HG03432 (cell line): ENCODE results near the gene HCAR3.
"Not testable (repeated sequence)": the region's sequence is repeated elsewhere in the genome, so short reads cannot be mapped to it uniquely, and the experiment has no call there.

Source experiments
- ATAC-seq: cut with Tn5 transposase; IDR thresholded peaks from one replicate; pipeline ENCODE4 v1.9.1; 2021; ENCODE audit warnings: mild to moderate bottlenecking, moderate library complexity; ENCODE audit not compliant: unreplicated experiment

Gene HCAR3

GRCh38 chr12:122724641-122725243, 8.1 kb upstream of the HCAR3 start:
- no peak for ATAC-seq

- ATAC-seq: no peak
Measured at GRCh38 chr12:122722387-122722786, 5.8 kb upstream of the HCAR3 start.

- ATAC-seq: no peak
Measured at GRCh38 chr12:122721057-122721545, 4.5 kb upstream of the HCAR3 start.

- not testable (repeated sequence) for ATAC-seq
Measured at GRCh38 chr12:122715211-122715610, 1.4 kb downstream of the HCAR3 start.

DNA sequence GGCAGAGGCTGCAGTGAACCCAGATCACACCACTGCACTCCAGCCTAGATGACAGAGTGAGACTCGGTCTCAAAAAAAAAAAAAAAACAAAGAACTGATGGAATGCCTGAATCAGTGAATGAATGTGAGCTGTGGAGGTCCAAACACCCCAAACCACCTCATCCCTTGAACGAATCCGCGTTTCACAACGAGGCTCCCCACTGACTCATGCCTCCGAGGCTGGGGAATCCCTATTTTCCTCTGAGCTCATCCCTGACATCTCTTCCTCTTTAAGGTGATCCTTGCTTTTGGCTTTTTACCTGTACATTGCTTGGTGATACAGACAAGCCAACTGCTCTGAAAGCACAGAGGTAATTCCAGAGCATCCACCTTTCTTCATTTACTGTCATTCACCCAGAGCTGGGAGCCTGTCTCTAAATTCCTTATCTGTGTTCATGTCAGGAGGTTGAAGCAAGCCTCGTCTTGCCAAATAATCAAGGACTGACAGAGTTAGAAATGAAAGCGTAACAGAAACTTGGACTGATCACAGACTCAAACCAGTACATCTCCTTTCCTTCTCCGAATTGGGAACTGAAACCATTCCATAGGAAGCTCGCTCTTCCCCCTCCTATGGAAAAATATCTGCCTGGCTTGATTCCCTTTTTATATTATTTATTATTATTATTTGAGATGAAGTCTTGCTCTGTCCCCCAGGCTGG, 3.0 kb downstream of the HCAR3 start:
- not testable (repeated sequence) for ATAC-seq

- ATAC-seq: not testable (repeated sequence)
Measured at GRCh38 chr12:122711266-122711665, 5.3 kb downstream of the HCAR3 start.

GRCh38 chr12:122710341-122710740, 6.3 kb downstream of the HCAR3 start:
- not testable (repeated sequence) for ATAC-seq

GRCh38 chr12:122709287-122709686, 7.3 kb downstream of the HCAR3 start:
- ATAC-seq: not testable (repeated sequence)

GRCh38 chr12:122703841-122704240, 12.8 kb downstream of the HCAR3 start:
- ATAC-seq: not testable (repeated sequence)

GRCh38 chr12:122702890-122703611, 13.6 kb downstream of the HCAR3 start, which contains the start of gene HCAR2:
Gene HCAR2 (minus strand): TSS chr12:122703357. CDS start chr12:122703283, 74 bp downstream.
- not testable (repeated sequence) for ATAC-seq

DNA sequence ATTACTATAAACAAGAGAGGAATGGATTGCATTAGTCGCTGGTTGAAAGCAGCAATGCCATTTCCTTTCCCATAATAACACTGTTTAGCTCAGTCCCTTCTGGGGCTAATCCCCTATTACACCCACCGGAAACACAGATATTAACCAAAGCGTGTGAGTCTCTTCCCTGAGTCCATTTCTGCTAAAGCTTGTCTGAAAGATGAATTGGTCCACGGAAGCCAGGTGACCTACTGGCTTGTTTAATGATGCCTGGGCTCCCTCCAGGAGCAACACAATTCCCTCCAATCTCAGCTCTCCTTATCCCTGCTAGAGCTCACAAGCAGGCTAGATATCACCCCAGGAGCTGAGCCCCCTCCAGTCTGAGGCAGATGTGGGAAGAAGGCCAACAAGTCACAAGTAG, 15.1 kb downstream of the HCAR3 start:
- ATAC-seq: not testable (repeated sequence)

DNA sequence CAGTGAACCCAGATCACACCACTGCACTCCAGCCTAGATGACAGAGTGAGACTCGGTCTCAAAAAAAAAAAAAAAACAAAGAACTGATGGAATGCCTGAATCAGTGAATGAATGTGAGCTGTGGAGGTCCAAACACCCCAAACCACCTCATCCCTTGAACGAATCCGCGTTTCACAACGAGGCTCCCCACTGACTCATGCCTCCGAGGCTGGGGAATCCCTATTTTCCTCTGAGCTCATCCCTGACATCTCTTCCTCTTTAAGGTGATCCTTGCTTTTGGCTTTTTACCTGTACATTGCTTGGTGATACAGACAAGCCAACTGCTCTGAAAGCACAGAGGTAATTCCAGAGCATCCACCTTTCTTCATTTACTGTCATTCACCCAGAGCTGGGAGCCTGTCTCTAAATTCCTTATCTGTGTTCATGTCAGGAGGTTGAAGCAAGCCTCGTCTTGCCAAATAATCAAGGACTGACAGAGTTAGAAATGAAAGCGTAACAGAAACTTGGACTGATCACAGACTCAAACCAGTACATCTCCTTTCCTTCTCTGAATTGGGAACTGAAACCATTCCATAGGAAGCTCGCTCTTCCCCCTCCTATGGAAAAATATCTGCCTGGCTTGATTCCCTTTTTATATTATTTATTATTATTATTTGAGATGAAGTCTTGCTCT, 16.4 kb downstream of the HCAR3 start:
- not testable (repeated sequence) for ATAC-seq

DNA sequence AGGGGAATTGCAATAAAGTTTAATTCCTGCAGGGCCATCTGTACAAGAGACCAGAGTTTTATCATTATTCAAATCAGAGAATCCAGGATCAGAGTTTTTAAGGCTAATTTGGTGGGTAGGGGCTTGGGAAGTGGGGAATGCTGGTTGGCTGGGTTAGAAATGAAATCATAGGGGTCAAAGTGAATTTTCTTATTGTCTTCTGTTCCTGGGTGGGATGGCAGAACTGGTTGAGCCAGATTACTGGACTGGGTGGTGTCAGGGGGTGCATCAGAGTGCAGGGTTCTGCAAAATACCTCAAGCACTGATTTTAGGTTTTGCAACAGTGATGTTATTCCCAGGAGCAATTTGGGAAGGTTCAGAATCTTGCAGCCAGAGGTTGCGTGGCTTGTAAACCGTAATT, 19.7 kb downstream of the HCAR3 start:
- not testable (repeated sequence) for ATAC-seq

- ATAC-seq: no peak
Measured at GRCh38 chr12:122691566-122691965, 25.0 kb downstream of the HCAR3 start.

GRCh38 chr12:122688291-122688690, 28.3 kb downstream of the HCAR3 start:
- ATAC-seq: no peak

- ATAC-seq: no peak
Measured at GRCh38 chr12:122687086-122687485, 29.5 kb downstream of the HCAR3 start.

DNA sequence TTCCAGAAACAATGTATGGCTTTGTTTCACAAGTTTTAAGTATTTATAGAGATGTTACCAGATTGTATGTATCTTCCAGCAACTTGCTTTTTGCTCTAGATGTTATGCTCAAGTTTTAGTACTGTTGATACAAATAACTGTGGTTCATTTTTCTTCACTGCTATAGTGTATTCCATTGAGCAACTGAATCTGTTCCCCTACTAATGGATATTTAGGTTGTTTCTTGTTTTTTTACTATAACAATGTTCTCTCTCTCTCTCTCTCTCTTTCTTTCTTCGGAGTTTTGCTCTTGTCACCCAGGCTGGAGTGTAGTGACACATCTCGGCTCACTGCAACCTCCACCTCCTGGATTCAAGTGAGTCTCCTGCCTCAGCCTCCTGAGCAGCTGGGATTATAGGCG, 30.1 kb downstream of the HCAR3 start:
- ATAC-seq: no peak

DNA sequence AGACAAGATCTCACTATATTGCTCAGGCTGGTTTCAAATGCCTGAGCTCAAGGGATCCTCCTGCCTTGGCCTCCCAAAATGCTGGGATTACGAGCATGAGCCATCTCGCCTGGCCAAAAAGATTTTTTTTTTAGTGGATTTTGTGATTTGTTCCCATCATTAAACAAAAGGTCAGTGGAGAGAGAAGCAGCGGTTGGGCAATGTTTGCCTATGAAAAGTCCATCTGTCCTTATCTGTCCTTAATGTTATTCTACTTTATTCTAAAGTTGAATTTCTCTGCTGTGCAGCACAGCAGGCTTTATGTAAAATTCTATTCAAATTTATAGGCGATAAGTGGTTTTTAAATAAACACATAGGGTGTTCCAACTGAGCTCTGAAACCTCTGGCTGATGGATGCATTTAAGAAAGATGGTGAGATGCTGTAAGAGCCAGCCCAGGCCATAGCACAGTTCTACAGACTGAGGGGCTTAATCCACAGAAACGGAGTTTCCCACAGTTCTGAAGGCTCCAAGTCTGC, 32.3 kb downstream of the HCAR3 start:
- no peak for ATAC-seq

DNA sequence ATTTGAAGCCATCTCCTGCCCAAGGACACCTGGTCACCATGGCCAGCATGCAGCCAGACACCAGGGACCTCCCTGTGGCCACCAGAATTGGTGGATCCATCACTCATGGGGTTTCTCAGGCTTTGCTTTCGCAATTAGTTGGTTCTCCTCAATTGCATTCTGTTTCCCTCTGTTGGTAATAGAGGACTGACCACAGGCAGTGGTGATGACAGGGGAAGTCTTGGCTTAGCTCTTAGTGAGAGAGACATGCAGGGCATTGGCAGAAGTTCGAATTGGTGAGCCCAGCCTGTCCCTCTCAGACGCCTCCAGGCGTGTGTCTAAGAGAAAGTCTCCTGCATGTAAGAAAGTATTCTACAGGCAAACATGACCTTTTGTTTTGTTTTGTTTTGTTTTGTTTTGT, 34.8 kb downstream of the HCAR3 start:
- no peak for ATAC-seq

GRCh38 chr12:122680989-122681388, 35.6 kb downstream of the HCAR3 start:
- ATAC-seq: not testable (repeated sequence)

GRCh38 chr12:122676781-122677180, 39.8 kb downstream of the HCAR3 start:
- ATAC-seq: not testable (repeated sequence)
